GM21737 (cell line): ENCODE data around the gene IQCE.

Source experiments
- ATAC-seq: cut with Tn5 transposase; IDR thresholded peaks from one replicate; pipeline ENCODE4 v1.9.1; 2021; ENCODE audit warnings: mild to moderate bottlenecking, moderate library complexity; ENCODE audit not compliant: unreplicated experiment

Gene IQCE

DNA sequence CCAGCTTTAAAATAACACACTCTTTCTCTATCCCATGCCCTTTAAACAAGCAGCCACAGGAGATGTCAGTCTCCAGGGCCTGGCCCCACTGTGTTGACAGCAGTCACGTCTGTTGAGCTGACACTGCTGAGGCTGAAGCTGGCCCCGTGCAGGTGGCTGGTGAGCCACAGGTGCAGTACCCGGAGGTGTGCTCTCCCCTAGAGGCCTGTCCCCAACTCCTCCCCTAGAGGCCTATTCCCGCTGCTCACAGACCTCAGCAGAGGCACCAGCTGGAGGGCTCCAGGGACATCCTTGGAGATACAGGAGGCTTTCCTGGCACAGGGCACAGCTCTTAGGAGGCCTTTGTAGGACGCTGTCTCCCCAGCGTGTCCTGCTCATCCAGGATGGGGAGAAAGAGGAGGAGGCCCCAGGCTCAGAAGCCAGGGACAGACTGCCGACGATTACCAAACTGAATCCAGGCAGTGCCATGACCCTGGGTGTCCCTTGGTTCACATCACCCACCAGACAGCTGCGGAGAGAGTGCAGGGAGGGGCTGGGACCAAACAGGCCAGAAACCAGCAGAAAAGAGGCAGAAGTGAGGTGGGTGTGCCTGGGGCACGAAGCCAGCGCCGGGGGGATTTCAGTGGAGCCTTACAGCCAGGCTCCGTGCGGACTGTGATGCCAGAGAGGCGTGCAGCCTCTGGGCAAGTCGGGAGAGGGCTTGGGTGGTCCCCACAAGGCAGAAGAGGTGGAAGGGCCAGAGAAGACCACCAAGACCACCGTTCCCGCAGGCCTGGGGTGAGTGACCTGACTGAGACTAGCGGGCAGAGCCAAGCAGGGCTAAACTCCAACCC, 54.5 kb downstream of the IQCE start:
- no peak for ATAC-seq

DNA sequence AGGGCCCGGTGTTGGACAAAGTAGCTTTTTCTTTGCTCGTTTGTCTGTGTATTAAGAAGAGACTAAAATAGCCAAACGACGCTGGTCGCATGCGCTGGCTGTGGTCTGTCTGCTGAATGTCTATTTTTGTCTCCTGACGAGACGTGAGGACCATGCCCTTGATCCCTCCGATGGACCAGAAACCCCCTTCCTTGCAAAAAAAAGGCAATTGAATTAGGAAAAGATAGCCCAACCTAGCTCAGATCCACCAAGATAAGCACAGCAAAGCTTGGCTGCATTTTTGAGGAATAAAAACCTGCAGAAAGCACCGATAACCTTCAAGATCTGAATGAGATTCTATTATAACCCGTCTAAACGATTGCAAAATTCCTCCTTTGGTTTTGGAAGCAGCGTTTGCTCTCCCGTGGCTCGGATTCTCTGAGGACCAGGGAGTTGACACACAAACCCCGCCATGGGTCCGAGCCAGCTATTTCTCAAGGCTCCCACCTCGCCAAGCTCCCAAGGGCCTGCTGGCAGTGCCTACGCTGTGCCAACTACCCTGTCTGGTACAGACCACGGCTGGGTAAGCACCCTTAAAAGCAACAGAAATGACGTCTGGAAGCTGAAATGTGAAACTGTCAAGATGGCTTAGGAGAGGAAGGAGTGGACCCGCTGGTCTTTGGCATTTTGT, 55.3 kb downstream of the IQCE start:
- ATAC-seq, result no peak

DNA sequence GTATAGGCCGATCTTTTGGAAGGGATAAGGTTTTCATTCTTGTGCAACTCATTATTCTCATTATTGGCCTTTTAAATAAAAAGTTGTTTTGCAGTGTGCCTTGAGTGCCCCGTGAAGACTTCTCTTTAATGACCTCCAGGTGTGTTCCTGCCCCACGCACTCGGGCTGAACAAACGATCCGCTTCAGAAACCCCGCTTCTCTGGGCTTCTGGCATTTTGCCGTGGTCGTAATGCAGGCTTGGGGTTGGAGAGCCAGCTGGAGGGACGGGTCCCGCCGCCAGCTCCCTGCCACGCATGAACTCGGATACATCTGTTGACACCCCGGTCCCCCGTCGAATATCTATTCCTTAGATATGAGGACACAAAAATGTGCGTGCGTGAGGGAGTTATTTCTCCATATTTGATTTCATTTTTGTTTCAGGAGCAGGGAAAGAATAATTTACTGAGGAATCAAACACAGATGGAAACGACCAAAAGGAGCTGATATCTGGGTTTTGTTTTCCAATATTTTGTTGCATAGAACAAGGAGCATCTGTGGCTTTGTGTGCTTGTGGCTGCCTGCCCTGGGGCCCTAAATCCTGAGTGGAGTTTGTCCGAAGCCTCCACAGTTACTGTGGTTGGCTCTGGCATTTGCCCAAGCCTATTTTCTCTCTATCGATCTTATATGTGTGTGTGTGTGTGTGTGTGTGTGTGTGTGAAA, 56.0 kb downstream of the IQCE start:
- ATAC-seq, result no peak

DNA sequence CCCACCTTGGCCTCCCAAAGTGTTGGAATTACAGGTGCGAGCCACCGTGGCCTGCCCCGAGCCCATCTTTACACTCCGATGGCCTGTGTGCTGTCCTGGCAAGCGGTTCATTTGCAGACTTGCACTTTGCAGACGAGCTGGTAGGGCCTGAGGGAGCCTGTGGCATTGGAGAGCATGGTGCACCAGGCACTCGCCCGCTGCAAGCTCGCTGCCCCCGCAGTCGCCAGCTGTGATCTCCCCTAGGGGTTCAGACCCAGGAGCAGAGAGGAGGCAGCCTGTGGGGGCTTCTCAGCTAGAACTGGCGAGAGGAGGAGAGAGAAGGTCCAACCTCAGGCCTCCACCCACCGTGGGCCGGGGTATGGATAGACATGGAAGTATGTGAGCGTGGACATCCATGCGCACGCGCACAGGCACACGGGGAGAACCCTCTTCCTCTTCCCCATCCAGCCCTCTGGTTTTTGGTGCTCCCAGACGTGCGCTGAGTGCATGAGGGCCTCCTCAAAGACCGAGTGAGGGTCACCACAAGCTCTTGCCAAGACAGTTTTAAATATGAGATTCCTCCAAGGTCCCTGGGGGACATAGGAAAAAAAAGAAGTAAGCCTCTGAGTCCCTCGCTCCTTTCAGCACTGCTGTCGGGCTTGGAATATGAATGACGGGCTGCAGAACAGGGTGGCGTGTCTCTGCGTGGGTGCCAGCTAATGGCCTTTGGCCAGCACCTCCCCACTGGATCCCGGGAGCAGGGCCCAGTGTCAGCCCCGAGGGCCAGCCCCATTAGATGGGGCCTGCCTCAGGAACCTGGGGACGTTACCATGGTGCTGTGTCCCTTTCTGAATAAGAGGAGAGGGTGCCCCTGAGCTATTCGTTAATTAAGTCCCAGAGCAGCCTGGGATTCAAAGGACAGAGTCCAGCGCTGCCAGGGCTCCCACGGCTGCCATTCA, 57.9 kb downstream of the IQCE start:
- ATAC-seq, result no peak

DNA sequence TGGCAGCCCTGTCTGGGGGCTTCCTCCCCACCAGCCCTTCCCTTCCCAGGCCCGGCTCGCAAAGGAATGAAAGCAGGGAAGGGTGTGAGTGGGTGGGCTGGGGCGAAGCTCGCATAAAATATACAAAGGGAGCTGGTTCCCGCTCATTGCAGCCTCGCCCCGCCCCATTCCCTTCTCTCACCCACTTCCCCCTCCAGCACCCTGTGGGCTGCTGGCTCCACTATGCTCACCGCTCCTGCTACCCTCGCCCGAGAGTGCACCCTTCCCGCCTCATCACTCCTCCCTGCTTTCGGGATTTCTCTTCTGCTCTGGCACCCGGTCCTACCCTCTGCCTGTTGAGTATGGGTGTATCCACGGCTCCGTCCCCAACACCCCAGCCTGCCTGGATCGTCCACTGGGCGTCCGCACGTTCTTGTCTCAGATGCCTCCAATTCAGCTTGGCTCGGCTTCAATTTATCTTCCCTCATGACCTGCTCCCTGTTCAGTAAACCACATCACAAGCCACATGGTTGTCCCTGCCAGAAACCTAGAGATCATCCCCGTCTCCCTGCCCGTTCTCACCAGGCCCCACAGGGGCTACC, 58.6 kb downstream of the IQCE start:
- no peak for ATAC-seq

DNA sequence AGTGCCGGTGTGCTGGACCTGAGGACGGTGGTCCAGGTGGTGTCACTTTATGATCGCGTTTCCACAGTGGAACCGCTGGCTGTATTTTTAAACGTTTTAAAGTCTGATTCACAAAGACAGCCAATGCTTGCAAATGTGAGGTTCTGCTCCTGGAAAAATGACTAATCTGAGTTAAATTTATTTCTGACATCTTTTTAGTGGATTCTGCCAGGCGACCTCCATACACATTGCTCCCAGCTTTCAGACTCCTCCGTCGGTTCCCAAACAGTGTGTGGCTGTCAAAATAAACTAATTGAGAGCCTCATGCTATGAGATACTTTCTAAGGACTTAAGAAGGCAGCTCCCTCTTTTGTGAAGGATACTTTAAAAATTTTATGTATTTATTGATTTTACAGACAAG, 60.3 kb downstream of the IQCE start:
- ATAC-seq, result no peak

DNA sequence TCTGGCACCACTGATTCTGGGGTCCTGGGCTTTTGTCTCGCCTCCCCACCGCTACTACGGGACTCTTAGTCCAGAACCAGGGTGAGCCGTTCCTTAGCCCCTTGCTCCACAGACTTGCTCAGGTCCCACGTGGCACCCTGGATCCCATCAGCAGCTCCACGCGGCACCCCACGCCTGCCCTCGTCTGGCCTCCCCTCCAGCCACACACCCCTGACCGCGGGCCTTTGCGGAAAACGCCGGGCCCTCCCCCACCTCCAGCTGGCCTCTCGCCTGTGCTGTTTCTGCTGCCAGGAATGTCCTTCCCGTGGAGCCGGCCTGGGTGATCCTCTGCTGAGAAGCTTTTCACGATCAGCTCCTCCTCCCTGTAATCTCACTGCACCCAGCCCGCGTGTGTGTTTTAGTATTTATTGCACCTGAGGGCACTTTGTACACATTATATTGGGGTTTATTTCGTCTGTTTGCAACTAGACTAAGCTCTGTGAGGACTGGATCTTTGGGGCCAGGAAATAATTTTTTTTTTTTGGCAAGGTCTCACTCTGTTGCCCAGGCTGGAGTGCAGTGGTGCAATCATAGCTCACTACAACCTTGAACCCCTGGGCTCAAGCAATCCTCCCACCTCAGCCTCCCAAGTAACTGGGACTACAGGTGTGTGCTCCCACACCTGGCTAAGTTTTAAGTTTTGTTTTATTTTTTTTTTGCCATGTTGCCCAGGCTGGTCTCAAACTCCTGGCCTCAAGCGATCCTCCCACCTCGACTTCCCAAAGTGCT, 62.5 kb downstream of the IQCE start:
- no peak for ATAC-seq

DNA sequence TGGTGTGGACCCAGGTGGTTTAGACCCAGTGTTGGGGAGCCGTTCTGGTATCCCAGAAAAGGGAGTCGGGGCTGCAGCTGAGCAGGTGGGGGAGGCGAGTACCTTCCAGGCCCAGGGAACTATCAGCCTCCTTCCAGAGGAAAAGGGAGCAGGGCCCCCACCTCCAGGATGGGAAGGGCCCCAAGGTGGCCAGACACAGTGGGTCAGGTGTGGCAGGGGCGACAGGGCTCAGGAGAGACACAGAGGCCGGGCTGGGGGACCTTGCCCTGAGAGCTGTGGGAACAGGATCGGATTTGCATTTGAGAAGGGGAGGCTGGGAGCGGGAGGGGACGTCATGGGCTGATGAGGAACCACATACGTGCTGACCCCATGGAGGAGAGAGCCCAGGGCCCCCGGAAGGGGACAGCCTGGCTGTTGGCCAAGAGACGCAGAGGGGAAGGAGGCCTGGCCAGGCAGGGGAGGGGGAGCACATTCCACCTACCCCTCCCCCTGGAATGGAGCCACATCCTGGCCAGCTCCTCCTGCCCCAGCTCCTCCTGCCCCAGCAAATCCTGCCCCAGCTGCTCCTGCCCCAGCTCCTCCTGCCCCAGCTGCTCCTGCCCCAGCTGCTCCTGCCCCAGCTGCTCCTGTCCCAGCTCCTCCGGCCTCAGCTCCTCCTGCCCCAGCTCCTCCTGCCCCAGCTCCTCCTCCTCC, 63.3 kb downstream of the IQCE start:
- ATAC-seq, result no peak

DNA sequence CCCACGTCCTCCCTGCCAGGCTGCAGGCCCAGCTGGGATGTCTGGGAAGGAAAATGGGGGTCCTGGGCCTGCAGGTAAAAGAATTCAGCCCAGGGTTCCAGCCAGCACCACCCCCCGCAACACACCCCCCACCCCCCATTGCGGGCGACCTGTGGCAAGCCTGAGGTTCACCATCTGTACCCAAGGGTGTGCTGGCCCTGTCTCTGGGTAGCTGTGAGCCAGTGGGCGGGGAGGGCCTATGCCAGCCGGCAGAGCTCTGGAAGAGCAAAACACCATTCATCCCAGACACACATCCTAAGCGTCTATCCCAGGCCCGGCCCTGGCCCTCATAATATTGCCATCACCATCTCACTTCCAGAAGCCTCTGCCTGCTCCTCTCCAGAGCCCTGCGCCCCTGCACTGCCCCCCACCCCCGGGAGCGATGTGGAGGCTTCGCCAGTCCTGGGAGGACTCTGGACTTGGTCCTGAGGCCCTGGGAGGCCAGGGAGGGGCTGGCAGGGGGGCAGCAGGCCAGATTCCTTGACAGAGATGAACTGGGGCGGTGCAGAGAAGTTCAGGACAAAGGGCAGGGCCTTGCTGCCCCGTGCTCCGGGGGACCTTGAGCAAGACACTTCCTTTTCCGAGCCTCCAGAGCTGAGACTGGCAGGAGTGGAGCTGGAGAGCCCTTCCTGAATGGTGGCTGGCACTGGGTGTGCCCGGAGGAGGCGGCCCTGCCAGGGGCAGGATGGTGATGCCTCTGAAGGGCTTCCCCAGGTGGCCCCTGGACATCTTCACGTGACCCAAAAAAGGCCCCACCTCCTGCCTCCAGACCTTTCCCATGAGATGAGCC, 64.3 kb downstream of the IQCE start:
- ATAC-seq, result no peak

DNA sequence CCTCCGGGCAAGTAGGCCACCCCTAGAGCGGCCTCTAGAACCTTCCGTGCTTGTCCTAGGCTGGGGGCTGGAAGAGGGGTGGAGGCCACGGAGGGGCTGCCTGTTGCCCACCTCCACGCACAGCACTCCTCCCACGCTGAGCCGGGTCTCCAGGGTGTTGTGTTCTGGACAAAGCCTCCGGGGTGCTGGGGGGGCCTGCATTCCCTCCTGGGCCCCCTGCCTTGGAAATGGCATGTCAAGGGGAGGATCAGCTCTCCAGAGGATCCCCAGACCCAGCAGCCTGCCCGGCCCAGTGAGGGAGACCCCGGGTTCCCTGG, 64.9 kb downstream of the IQCE start:
- ATAC-seq, result no peak

DNA sequence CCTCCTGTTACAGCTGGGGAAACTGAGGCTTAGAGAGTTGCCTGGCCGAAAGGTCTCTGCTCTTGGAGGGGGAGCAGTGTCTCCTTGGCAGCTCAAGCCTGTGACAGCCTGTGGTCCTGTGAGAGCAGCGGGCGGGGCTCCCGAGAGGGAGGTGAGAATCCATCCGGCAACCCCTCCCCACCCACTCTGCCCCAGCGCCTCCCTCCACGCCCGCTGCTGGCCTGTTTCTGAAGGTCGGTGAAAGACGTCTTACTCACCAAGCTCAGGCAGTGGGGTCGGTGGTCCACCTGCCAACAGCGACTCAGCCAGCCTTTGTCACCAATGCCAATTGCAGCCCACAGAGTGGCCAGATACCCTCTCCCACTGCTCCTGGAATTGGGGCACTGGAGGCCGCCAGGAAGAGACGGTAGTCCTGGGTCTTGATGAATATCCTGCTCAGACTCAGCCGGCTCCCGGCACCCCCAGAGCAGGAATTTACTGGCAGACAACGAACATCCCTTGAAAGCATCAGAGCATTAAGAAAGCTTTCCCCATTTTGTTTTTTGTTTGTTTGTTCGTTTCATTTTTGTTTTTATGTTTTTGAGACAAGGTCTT, 65.6 kb downstream of the IQCE start:
- ATAC-seq, result no peak

DNA sequence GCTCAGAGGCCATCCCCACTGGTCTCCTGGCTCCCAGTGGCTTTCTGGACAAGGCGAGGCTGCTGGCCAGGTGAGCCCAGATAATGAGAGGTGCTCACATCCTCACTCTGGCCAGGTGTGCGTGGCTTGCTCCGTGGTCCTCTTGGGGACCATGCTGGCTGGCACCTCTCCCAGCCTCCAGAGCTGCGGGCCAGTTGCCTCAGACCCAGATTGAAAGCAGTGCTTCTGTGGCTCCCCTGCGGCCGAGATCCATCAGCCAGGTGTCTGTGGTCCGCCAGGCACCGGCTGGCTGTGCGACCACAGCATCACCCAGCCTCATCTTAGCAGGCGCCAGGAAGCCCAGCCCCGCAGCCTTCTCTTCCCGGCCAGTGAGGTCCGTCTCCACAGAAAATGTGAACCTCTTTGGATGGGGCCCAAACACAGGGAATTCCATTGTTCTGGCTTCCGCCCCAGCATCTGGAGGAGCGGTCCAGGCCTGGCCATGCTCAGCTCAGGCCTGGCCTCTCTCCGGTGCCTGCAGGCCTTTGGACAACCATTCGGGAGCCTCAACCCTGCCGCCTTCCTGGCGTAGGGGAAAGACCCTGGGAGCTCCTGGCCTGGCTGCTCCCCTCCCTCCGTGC, 67.8 kb downstream of the IQCE start:
- no peak for ATAC-seq

DNA sequence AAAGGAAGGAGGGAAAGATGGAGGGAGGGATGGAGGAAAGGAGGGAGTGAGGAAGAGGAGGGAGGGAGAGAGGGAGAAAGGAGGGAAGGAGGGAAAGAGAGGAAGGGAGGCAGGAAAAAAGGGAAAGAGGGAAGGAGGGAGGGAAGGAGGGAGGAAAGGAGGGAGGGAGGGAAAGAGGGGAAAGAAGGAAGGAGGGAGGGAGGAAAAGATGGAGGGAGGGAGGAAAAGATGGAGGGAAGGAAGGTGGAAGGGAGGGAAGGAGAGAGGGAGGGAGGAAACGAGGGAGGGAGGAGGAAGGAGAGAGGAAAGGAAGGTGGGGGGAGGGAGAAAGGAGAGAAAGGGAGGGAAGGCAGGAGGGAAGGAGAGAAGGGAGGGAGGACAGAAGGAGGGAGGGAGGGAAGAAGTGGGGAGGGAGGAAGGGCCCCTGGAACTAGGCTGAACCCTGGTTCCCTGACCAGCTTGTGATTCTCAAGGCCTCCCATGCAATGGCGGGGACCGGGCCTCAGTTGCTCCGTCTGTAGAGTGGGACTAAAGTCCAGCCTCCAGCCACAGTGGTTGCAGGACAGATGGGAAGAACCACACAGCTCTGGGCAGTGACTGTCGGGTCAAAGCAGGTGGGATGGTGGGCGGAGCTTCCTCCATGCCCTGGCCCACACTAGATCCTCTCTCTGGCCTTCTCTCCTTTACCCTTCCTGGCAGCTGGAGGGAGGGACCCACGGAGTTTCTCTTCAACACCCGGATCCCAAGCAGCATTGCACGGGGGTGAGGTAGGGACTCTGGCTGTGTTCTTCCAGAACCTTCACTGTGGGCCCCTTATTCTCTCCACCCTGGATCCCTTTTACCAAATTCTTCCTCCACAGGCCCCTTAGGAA, 68.7 kb downstream of the IQCE start:
- no peak for ATAC-seq

DNA sequence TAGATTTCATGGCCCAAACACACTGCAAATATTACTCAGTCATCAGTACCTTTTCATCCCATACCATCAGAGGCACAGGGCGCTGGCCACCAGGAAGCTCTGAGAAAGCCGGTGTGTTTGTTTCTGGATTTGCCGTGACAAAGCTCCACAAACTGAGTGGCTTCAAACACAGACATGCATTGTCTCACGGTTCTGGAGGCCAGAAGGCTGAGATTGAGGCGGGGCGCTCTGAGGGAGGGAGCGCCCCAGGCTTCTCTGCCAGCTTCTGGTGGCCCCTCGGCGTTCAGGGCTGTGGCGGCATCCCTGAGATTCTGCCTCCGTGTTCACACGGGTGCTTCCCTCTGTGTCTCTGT, 69.3 kb downstream of the IQCE start:
- ATAC-seq, result no peak

DNA sequence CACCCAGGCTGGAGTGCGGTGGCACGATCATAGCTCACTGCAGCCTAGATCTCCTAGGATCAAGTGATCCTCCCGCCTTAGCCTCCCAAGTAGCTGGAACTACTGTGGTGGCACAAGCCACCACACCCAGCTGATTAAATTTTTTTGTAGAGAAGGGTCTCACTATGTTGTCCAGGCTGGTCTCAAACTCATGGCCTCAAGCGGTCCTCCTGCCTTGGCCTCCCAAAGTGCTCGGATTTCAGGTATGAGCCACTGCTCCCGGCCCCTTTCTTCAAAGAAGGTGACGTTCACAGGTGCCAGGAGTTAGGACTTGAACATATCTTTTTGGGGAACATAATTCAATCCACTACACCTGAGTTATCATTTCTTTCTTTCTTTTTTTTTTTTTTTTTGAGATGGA, 70.1 kb downstream of the IQCE start:
- no peak for ATAC-seq

DNA sequence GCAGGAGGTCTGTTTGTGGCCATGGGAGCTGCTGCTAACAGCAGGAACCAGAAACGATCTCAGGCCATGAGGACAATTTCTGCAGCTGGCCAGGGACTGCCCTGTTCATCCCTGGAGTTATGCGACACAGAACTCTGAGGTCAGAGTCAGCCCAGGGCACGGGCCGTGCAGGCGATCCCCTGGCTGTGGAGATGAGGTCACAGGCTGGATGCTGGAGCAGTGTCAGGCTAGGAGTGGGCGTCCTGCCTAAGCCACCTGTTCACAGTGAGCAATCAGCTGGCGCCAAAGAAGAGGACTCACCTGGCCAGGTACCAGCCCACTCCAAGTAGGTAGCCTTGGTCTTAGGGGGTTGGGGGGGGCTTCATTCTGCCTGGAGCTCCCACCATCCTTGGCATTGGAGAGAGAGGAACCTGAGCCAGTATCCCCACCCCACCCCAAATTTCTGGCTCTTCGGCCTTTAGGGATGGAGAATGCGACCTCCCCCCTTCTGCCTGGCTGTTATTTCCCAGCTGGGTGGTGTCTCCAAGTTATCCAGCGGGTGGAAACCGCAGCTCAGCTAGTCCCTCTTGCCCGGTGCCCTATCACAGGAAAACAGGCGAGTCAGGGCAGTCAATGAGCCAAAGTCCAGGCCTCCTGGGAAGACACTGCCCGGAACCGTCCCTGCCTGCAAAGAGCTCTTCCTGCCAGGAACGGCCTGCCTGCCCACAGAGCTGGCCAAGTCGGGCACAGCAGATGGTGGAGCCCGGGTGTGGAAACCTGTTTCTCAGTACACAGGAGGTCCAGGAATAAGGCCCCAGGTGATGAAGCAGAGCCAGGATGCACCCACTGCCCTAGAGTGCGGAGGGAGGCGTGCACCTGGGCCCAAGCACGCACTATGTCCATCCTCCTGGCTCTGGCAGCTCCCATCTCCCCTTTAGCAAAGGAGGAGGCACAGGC, 71.2 kb downstream of the IQCE start:
- ATAC-seq, result no peak
